MV-4-11 (cell line): ENCODE measurements around the gene CFAP91.

ENCODE experiments used
- DNase-seq: peaks from one replicate; lab custom pipeline; 2025; lab: John Stamatoyannopoulos, UW

CFAP91 gene

GRCh38 chr3:119702530-119703527, at the start of gene CFAP91:
Gene CFAP91, plus strand, starts transcription at chr3:119703022. Its CDS starts 77 bp downstream, at chr3:119703099.
- peak; percentile 89 for DNase-seq

- DNase-seq: peak; percentile 81
Observed at GRCh38 chr3:119653876-119654275, 48.9 kb upstream of the CFAP91 start.

GRCh38 chr3:119657887-119658702, 44.7 kb upstream of the CFAP91 start:
- peak; percentile 71 for DNase-seq

- DNase-seq: no peak
Observed at GRCh38 chr3:119658994-119659393, 43.8 kb upstream of the CFAP91 start.

- peak; percentile 90 for DNase-seq
Observed at GRCh38 chr3:119659606-119660291, 43.1 kb upstream of the CFAP91 start.

- no peak for DNase-seq
Observed at GRCh38 chr3:119660474-119661440, 42.1 kb upstream of the CFAP91 start, which contains the start of gene POPDC2. Gene POPDC2, minus strand, starts transcription at chr3:119660589. Its CDS starts 166 bp downstream, at chr3:119660423.

GRCh38 chr3:119662604-119663373, 40.0 kb upstream of the CFAP91 start:
- DNase-seq: no peak

GRCh38 chr3:119663885-119664284, 38.9 kb upstream of the CFAP91 start:
- no peak for DNase-seq

GRCh38 chr3:119664370-119664769, 38.5 kb upstream of the CFAP91 start:
- peak; percentile 57 for DNase-seq

- DNase-seq: peak; percentile 92
Observed at GRCh38 chr3:119664850-119665379, 37.9 kb upstream of the CFAP91 start.

GRCh38 chr3:119665954-119666559, 36.8 kb upstream of the CFAP91 start:
- DNase-seq: no peak

GRCh38 chr3:119669906-119670570, 32.8 kb upstream of the CFAP91 start:
- no peak for DNase-seq

- DNase-seq: no peak
Observed at GRCh38 chr3:119672776-119673175, 30.0 kb upstream of the CFAP91 start.

- no peak for DNase-seq
Observed at GRCh38 chr3:119673875-119674274, 28.9 kb upstream of the CFAP91 start.

- DNase-seq: no peak
Observed at GRCh38 chr3:119675188-119675874, 27.5 kb upstream of the CFAP91 start.

- no peak for DNase-seq
Observed at GRCh38 chr3:119676020-119676419, 26.8 kb upstream of the CFAP91 start.

- peak; percentile 97 for DNase-seq
Observed at GRCh38 chr3:119676771-119677640, 25.8 kb upstream of the CFAP91 start, which contains the start of gene COX17. Gene COX17, minus strand, starts transcription at chr3:119677406. Its CDS starts 96 bp downstream, at chr3:119677310.
